T-helper 1 cell treated with Interleukin-12 subunit alpha and Interleukin-12 subunit beta and Interleukin-4 antibody, amounts not matched to agents 30 μg/mL and 1 μg/mL, for 36 hours (primary cell): Measurements from ENCODE around the gene LUZP1.
A peak's percentile ranks its signal among the peaks of the same experiment; 100 is the strongest.
"Not testable (repeated sequence)": the region's sequence is repeated elsewhere in the genome, so short reads cannot be mapped to it uniquely, and the experiment has no call there.

Experiments
- H3K27ac Mint-ChIP-seq: one replicate; pipeline ENCODE4 v1.8.0; 2021; ENCODE audit warnings: mild to moderate bottlenecking, mixed read lengths
- H3K27me3 Mint-ChIP-seq: one replicate; pipeline ENCODE4 v1.8.0; 2021; ENCODE audit warnings: low read depth, mixed read lengths
- H3K36me3 Mint-ChIP-seq: one replicate; pipeline ENCODE4 v1.8.0; 2021; ENCODE audit warnings: low read depth, mixed read lengths
- H3K4me1 Mint-ChIP-seq: one replicate; pipeline ENCODE4 v1.8.0; 2021; ENCODE audit warnings: low read depth, mixed read lengths
- H3K4me3 Mint-ChIP-seq: one replicate; pipeline ENCODE4 v1.8.0; 2021; ENCODE audit warnings: mild to moderate bottlenecking, moderate library complexity, mixed read lengths
- H3K9me3 Mint-ChIP-seq: one replicate; pipeline ENCODE4 v1.8.0; 2021; ENCODE audit warnings: mixed read lengths

Gene LUZP1

DNA sequence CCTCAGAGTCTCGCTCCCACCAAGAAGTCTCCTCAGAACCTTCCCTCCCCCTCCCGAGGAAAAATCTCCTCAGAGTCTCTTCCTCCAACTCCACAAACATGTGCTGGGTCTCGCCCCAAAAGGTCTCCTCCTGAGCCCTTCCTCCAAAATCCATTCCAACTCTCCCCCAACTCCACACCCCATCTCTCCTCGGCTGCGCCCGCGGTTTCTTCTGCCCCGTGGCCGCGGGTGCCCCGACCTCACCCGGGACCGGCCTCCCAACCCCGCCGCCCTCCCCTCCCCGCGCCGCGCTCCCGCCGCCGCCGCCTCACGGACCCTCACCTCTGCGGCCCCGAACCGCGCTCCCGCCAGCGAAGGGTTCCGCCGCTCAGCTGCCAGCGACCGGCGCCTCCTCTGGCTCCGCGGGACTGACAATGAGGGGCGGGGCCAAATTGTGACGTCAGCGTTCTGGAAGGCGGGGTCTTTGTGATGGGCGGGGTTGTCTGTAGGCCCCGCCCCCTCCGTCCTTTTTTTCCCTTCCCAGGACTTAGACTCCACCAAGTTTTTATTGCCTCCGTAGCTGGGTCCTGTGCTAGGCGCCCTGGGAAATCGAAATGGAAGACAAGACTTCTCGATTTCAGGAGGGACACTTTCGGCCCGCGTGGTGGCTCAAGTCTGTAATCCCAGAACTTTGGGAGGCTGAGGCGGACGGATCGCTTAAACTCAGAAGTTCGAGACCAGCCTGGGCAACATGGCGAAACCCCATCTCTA, at the start of gene LUZP1:
LUZP1 (minus strand) TSS at position 412 of the 750 bp plus-strand sequence.
- H3K4me1 Mint-ChIP-seq, result peaks cover 21% of the 10 kb centered on the region
- H3K9me3 Mint-ChIP-seq, result no peaks in the 10 kb centered on the region
- H3K36me3 Mint-ChIP-seq, result peaks cover 2% of the 10 kb centered on the region
- peak within 1 kb of the TSS; percentile 99 for H3K4me3 Mint-ChIP-seq
- peaks cover 3% of the 10 kb centered on the region for H3K27me3 Mint-ChIP-seq
- H3K27ac Mint-ChIP-seq, result peak within 1 kb of the TSS; percentile 93

DNA sequence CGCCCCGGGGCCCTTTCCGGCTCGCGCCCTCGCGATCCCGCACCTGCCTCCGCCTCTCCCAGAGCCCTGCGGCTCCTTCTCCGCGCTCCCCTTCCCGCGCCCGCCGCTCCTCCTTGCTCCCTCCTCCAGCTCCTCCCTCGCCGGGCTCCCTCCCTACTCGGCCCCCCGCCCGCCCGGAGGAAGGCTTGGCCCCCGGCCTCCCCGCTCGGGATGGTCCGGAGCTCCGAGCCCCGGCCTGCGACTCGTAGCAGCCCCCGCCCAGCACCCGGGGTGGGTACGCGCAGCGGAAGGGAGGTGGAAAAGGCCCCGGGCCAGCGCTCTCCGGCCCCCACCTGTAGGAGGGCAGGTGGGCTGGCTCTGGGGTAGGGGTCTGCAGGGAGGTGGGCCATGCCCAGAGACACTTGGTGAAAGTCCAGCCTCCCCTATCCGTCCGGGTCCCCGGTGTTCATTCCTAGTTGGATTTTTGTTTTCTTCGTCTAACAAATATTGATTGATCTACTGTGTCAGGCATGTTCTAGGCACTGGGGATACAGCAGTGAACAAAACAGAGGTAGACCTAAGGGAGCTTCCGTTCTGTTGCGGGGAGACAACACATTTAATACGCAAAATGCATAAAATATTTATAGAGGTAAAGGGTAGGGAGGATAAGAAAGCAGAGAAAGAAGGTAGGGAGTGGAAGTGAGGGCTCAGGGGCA, 48.9 kb upstream of the LUZP1 start, which contains the start of gene HTR1D:
HTR1D (minus strand) TSS at position 82 of the 695 bp plus-strand sequence. CDS start 23,283 bp downstream, outside the sequence.
- Mint-ChIP-seq H3K4me1 (no peaks in the 10 kb centered on the region), H3K4me3 (peak within 1 kb of the TSS; percentile 10), H3K27me3 (peaks cover 78% of the 10 kb centered on the region), H3K9me3 (no peaks in the 10 kb centered on the region), H3K36me3 (no peaks in the 10 kb centered on the region), H3K27ac (no peak within 1 kb of the TSS)

DNA sequence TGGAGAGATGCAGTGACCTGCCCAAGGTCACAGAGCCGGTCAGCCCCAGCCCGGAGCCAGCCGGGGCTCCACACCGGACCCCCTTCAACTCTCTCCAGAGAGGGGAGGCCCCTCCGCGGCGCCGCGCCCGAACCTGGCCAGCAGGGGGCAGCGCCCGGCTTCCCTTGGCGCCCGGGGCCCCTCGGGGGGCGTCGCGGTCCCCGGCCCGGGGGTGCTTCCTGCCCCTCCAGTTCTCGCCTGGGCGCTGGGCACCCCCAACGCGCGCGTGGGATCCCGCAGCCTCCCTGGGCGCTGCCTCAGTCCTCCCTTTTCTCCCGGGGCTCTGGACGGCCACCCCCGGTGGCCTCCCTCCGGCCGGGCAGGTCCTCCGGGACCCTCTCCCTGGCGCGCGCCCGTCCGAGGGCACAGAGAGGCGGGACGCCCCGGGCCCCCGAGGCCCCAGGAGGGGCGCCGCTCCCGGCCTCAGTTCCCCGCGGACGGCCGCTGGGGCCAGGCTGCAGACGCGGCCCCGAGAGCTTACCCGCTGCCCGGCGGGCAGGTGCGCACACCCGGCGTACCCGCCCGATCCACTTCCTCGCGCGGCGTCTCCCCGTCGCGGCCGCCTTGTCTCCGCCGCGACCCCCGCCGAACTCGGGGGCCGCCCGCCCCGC, 48.2 kb upstream of the LUZP1 start:
- Mint-ChIP-seq H3K4me3 (no peak overlapping the region), H3K27ac (no peak overlapping the region), H3K27me3 (peaks cover 80% of the 10 kb centered on the region), H3K4me1 (no peaks in the 10 kb centered on the region), H3K9me3 (no peaks in the 10 kb centered on the region), H3K36me3 (no peaks in the 10 kb centered on the region)

DNA sequence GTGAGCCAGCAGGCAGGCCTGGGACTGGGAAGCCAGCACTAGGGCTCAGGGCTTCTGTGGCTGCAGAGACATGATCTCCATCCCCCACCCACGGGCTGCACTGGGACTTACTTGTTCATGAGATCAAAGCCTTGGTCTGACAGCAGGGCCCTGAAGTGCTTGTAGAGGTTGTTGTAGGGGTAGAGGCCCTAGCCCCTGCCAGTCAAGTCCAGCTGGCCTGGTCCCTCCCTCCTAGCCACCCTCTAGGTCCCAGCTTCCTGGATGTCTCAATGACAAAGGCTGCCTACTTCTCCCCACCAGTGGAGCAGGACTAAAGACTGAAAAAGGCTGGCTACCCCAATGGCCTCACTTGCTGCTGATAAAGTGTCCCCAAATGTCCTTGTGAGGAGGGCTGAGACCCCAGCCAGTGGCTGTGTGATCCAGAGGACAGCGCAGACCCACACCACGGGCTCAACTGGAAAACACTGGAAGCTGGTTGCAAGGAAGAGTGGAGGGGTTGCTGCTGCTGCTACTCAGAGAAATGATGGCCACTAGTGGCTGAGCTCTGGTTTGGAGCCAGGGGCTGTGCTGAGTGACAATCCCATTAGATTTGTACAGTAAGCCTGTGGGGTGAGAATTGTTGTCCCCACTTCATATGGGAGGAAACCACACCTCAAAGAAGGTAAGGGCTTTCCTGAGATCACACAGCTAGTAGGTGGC, 47.2 kb upstream of the LUZP1 start:
- Mint-ChIP-seq H3K27ac (no peak overlapping the region), H3K4me1 (no peaks in the 10 kb centered on the region), H3K36me3 (no peaks in the 10 kb centered on the region), H3K4me3 (no peak overlapping the region), H3K27me3 (peaks cover 80% of the 10 kb centered on the region), H3K9me3 (no peaks in the 10 kb centered on the region)

DNA sequence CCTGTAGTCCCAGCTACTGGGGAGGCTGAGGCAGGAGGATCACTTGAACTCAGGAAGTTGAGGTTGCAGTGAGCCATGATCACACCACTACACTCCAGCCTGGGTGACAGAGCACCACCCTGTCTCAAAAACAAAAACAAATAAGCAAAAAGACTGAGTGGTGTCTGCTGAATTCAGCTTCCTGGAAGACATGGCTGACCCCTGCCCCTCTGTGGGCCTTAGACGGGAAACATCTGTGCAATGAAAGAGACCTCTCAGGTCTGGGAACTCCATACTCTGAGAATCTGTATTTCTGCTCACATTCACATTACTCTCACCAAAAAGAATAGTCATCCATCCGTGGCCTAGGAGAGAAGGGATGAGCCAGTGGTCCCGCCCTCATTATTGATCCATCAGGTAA, 46.6 kb upstream of the LUZP1 start:
- H3K27me3 Mint-ChIP-seq, result peaks cover 76% of the 10 kb centered on the region
- H3K36me3 Mint-ChIP-seq, result no peaks in the 10 kb centered on the region
- H3K27ac Mint-ChIP-seq, result no peak overlapping the region
- H3K9me3 Mint-ChIP-seq, result no peaks in the 10 kb centered on the region
- H3K4me1 Mint-ChIP-seq, result no peaks in the 10 kb centered on the region
- H3K4me3 Mint-ChIP-seq, result no peak overlapping the region

DNA sequence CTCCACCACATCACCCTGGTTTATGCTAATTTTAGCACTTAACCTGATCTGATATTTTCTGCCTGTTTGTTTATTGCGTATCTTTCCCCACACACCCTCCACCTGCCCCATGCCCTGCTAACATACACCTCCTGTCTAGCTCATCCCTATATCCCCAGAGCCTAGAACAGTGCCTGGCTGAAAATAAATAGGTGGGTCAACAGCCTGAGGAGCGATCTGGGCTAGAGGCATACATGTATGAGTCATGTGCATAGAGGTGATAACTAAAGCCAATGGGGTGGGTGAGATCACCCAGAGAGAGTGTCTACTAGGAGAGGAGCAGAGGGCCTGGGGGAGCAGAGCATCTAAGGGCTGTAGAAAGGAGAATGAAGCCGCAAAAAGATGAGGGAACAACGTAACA, 46.0 kb upstream of the LUZP1 start:
- Mint-ChIP-seq H3K9me3 (no peaks in the 10 kb centered on the region), H3K36me3 (no peaks in the 10 kb centered on the region), H3K27me3 (peaks cover 73% of the 10 kb centered on the region), H3K4me3 (no peak overlapping the region), H3K4me1 (no peaks in the 10 kb centered on the region), H3K27ac (no peak overlapping the region)

DNA sequence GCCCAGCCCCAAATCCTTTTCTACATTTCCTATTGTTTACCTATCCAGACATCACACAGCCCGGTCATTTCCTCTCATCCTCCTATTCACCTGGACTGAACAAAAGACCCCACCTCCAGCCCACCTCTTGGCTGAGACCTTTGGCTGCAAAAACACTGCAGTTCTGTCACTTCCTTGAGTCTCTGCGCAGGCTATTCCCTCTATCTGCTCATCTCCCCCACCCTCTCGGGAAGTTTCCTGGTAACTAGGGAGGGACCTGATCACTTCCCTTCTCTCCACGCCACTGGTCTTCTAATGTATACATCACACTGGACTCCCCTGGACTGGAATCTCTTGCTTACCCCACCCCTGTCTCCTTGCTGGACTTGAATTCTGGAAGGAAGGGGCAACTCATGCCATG, 43.3 kb upstream of the LUZP1 start:
- Mint-ChIP-seq H3K27ac (no peak overlapping the region), H3K4me3 (no peak overlapping the region), H3K4me1 (no peaks in the 10 kb centered on the region), H3K27me3 (peaks cover 51% of the 10 kb centered on the region), H3K36me3 (no peaks in the 10 kb centered on the region), H3K9me3 (no peaks in the 10 kb centered on the region)

DNA sequence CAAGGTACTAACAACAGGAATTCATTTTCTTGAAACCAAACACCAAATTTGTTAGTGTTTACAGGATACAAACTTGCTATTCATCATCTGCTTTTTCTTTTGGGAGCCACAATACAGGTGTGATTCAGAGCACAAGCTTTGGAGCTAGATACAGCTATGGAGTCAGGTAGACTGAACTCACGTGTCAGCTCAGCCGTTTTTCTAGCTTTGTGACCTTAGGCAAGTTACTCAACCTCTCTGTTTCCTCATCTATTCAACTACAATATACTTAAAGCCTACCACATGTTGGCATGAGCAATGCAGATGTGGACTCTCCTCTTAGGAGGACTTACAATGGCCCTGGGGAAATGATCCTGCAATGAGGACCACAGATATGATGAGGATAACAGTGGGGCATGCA, 42.3 kb upstream of the LUZP1 start:
- H3K4me1 Mint-ChIP-seq, result no peaks in the 10 kb centered on the region
- H3K4me3 Mint-ChIP-seq, result no peak overlapping the region
- peaks cover 44% of the 10 kb centered on the region for H3K27me3 Mint-ChIP-seq

DNA sequence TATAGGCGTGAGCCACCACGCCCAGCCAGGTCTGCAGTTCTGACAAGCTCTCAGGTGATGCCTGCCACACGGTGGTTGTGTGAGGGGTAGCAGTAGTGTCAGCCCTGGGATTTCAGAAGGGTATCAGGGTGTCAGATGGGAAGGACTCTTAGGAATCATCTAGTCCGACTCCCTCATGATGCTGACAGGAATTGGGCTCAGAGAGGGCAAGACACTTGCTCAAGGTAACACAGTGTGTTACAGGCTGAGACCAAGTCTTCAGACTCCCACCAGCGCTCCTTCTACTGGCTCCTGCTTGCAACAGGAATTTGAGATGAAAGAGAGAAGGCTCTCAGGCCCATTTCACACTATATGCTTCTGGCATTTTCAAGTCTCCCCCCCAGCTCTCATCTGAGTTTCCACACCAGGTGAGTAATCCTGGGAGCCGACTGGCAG, 41.7 kb upstream of the LUZP1 start:
- H3K9me3 Mint-ChIP-seq, result no peaks in the 10 kb centered on the region
- H3K27ac Mint-ChIP-seq, result no peak overlapping the region
- peaks cover 38% of the 10 kb centered on the region for H3K27me3 Mint-ChIP-seq
- H3K36me3 Mint-ChIP-seq, result no peaks in the 10 kb centered on the region
- no peak overlapping the region for H3K4me3 Mint-ChIP-seq
- no peaks in the 10 kb centered on the region for H3K4me1 Mint-ChIP-seq

More for the DNA sequence above, 42.3 kb upstream of the LUZP1 start:
- Mint-ChIP-seq H3K27ac (no peak overlapping the region), H3K9me3 (no peaks in the 10 kb centered on the region), H3K36me3 (no peaks in the 10 kb centered on the region)

DNA sequence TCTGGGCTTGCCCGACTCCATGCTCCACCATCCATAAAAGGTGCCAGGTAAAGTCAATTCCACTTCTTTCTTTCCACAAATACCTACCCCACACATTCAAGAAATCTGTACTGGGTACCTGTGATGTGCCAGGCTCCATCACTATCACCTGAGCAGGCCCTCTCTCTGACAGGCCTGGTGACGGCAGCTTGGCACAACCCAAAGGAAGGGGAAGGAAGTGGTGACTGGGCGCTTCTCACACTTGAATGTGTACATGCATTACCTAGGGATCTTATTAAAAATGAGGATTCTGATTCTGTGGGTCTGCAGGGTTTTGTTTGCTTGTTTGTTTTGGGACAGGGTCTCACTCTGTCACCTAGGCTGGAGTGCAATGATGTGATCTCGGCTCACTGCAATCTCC, 41.1 kb upstream of the LUZP1 start:
- no peaks in the 10 kb centered on the region for H3K4me1 Mint-ChIP-seq
- H3K27ac Mint-ChIP-seq, result no peak overlapping the region
- peaks cover 32% of the 10 kb centered on the region for H3K27me3 Mint-ChIP-seq
- no peaks in the 10 kb centered on the region for H3K9me3 Mint-ChIP-seq
- H3K36me3 Mint-ChIP-seq, result no peaks in the 10 kb centered on the region
- no peak overlapping the region for H3K4me3 Mint-ChIP-seq

DNA sequence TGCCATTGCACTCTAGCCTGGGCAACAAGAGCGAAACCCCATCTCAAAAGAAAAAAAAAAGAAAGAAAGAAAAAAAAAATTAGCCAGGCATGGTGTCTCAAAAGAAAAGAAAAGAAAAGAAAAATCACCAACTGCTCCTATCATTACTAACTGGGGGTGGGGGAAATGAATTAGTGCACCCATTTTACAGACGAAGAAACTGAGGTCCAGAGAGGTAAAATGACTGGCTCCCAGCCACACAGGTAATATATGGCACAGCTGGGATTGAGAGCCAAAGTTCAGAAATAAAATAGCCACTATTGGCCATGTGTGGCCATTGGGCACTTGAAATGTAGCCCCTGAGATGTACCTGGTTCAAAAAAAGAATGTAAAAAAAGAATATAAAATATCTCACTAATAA, 39.9 kb upstream of the LUZP1 start:
- peaks cover 25% of the 10 kb centered on the region for H3K27me3 Mint-ChIP-seq

DNA sequence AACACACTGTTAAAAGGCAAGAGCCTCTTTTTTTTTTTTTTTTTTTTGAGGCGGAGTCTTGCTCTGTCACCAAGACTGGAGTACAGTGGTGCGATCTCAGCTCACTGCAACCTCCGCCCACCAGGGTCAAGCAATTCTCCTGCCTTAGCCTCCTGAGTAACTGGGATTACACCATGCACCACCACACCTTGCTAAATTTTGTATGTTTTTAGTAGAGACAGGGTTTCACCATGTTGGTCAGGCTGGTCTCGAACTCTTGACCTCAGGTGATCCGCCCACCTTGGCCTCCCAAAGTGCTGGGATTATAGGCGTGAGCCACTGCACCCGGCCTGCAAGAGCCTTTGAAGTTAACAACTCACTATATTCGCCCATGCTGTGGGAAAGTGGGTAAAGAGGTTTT, 39.1 kb upstream of the LUZP1 start:
- H3K4me3 Mint-ChIP-seq, H3K4me1 Mint-ChIP-seq, H3K36me3 Mint-ChIP-seq, H3K9me3 Mint-ChIP-seq, H3K27ac Mint-ChIP-seq: not testable (repeated sequence)
- H3K27me3 Mint-ChIP-seq, result peaks cover 19% of the 10 kb centered on the region

More for the DNA sequence above, 39.9 kb upstream of the LUZP1 start:
- no peak overlapping the region for H3K27ac Mint-ChIP-seq
- no peaks in the 10 kb centered on the region for H3K36me3 Mint-ChIP-seq
- H3K4me3 Mint-ChIP-seq, result no peak overlapping the region
- H3K4me1 Mint-ChIP-seq, result no peaks in the 10 kb centered on the region
- no peaks in the 10 kb centered on the region for H3K9me3 Mint-ChIP-seq

DNA sequence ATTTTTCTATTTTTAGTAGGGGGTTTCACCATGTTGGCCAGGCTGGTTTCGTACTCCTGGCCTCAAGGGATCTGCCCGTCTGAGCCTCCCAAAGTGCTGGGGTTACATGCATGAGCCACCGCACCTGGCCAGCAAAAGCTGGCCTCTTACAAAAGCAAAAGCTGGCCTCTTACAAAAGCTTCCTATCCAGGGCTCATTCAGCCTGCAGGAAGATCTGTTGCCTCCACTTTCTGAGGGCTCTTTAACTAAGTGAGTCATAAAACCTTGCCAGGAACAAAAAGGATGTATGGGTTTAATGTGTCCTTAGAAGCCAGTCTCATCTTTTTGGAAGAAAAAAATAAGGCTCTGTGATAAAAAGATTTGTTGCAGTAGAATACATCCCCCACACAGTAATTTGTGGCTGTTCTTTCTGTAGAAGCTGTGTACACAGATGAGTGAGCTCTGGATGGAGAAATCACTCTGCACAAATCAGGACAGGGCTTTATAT, 33.6 kb upstream of the LUZP1 start:
- H3K4me3 Mint-ChIP-seq, result no peak overlapping the region
- H3K36me3 Mint-ChIP-seq, result no peaks in the 10 kb centered on the region
- no peaks in the 10 kb centered on the region for H3K4me1 Mint-ChIP-seq
- no peak overlapping the region for H3K27ac Mint-ChIP-seq
- H3K27me3 Mint-ChIP-seq, result peaks cover 3% of the 10 kb centered on the region
- no peaks in the 10 kb centered on the region for H3K9me3 Mint-ChIP-seq

DNA sequence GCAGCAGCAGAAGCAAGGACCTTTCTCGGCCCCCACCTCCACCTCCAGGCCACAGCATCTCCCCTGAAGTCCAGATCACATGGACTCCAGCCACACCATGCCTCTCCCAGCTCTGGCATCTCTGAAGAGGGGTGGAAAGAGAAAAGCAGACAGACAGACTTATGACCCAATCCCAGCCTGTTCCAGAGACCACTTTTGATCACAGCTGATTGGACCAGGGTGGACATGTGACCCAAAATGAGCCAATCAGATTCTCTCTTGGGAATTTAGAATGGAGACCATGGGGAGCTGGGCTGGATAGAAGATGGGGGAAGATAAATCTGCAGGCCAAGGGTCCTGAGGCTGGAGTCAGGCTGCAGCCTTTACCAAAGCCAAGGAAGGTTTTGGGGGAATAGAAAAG, 32.2 kb upstream of the LUZP1 start:
- peaks cover 3% of the 10 kb centered on the region for H3K27me3 Mint-ChIP-seq
- no peak overlapping the region for H3K27ac Mint-ChIP-seq
- no peak overlapping the region for H3K4me3 Mint-ChIP-seq
- no peaks in the 10 kb centered on the region for H3K36me3 Mint-ChIP-seq
- no peaks in the 10 kb centered on the region for H3K4me1 Mint-ChIP-seq
- no peaks in the 10 kb centered on the region for H3K9me3 Mint-ChIP-seq
